NCI-H128 (cell line): Measurements from ENCODE around the gene LDLRAD2.
"Not testable (repeated sequence)": the region's sequence is repeated elsewhere in the genome, so short reads cannot be mapped to it uniquely, and the experiment has no call there.

Source experiments
- DNase-seq: peaks from one replicate; lab custom pipeline; 2025; ENCODE audit not compliant: unreplicated experiment; lab: John Stamatoyannopoulos, UW

The LDLRAD2 gene

DNA sequence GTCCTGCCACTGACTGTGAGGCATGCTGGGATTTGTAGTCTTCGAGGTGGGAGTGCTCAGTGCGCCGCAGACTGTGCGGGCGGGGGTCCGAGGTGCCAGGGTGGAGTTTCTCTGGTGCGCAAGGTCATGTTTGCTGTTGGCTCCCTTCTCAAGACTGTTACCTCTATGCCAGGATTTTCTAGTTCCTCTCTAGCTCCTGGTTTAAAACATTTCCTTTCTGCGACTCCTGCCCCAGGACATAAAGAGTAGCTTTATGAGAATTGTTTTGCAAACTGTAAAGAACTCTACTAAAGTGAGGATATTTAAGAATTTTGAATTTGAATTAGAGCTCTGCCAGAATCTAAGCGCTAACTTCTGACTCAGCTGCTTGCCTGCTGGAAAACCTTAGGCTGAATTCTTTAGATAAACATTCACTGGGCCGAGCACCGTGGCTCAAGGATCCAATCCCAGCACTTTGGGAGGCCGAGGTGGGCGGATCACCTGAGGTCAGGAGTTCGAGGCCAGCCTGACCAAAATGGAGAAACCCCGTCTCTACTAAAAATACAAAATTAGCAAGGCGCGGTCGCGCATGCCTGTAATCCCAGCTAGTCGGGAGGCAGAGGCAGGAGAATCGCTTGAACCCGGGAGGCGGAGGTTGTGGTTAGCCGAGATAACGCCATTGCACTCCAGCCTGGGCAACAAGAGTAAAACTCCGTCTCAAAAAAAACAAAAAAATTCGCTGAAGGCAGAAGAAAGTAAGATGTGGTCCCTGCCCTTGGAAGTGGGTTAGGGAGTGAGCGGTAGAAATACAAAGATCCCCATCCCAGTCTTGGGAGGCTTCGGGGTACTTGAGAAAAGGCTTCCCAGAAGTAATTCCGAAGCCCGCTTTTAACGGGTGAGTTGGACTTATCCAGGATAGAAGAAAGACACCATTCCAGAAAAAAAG lies 28.1 kb upstream of the LDLRAD2 start:
- DNase-seq, result no peak

DNA sequence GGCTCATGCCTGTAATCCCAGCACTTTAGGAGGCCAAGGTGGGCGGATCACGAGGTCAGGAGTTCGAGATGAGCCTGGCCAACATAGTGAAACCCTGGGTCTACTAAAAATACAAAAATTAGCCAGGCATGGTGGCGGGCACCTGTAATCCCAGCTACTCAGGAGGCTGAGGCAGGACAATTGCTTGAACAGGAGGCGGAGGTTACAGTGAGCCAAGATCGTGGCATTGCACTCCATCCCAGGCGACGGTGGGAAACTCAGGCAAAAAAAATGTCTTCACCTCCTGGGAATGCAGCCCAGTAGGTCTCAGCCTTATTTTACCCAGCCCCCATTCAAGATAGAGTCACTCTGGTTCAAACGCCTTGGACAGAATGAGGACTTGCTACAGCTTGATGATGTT lies 26.3 kb upstream of the LDLRAD2 start:
- not testable (repeated sequence) for DNase-seq

DNA sequence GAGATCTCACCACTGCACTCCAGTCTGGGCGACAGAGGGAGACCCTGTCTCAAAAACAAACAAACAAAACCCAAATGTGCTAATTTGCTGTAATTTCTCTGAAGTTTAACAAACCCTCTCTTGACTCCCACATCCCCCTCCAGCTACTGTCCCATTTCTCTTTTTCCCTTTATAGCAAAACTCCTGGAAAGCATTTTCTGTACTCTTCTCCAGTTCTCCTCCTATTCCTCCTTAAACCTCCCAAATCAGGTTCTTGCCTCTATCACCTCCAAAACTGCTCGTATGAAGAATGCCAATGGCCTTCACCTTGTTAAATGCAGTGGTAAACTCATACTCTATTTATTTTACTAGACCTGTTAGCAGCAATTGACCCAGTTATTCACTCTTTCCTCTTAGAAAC lies 25.4 kb upstream of the LDLRAD2 start:
- DNase-seq, result no peak

DNA sequence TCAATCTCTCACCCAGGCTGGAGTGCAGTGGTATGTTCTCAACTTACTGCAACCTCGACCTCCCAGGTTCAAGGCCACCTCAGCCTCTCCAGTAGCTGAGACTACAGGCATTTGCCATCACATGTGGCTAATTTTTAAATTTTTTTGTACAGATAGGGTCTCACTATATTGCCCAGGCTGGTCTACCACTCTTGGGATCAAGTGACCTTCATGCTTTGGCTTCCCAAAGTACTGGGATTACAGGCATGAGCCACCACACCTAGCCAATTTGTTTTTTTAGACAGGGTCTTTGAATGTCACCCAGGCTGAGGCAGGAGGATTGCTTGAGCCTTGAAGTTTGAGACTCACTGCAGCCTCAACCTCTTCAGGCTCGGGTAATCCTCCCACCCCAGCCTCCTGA lies 19.0 kb upstream of the LDLRAD2 start:
- DNase-seq, result no peak

DNA sequence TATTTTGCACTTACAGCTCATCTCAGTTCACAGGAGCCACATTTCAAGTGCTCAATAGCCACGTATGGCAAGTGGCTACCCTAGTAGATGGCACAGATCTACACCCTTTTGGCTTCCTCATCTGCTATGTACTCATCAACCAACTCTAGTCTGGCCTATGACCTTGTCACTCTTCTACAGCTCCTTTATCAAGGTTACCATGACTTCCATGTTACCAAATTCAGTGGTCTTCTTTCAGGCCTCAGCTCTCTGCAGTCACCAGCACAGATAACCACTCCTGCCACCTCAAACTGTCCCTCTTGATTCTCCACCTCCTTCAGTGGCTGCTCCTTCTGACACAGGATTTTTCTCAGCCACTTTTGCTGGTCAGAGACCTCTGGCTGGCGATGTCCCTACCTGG lies 17.4 kb upstream of the LDLRAD2 start:
- no peak for DNase-seq

DNA sequence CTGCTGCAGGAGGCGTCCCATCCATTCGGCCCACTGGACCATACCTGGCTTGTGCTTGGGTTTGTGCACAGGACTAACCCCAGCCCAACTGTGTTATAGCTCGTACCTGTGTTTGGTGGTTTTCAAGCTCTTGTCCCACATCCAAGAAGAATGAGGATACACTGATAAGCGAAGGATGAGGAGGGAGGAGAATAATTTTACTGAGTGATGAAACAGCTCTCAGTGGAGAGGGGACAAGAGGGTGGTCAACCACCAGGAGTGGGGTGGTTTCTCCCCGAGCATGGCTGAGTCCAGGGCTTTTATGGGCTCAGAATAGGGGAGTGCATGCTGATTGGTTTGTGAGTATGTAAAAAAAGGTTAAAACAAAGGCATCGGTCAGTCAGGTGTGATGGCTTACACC lies 17.0 kb upstream of the LDLRAD2 start:
- DNase-seq, result no peak

DNA sequence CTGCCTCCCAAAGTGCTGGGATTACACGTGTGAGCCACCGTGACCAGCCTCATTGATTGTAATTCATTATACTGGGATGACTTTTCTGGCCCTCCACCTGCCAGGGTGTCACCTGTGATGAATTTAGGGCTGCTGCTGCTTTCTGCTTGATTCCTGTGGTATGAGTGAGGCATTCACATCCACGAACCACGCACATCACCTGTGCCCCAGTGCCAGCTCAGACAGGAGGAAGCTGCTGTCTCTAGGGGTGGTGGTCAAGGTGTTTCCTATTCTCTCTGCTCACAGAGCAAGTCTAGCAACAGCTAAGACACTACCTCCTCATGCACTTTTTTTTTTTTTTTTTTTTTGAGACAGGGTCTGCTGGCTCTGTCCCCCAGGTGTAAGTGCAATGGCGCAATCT lies 12.3 kb upstream of the LDLRAD2 start:
- DNase-seq, result no peak

DNA sequence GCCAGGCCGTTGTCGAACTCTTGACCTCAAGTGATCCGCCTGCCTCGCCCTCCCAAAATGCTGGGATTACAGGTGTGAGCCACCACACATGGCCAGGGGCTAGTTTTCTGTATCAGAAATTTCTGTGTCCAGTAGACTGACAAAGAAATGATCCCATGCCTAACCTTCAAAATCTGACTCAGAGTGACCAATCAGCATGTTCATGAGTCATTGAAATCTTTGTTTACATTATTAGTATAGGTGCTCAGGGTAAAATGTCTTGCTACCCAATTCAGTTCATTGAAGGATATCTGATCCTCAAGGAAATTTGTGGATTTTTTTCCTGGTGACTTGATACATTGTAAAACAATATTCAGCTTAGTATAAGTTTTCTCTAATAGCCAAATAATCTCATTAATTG lies 11.0 kb upstream of the LDLRAD2 start:
- DNase-seq, result no peak

DNA sequence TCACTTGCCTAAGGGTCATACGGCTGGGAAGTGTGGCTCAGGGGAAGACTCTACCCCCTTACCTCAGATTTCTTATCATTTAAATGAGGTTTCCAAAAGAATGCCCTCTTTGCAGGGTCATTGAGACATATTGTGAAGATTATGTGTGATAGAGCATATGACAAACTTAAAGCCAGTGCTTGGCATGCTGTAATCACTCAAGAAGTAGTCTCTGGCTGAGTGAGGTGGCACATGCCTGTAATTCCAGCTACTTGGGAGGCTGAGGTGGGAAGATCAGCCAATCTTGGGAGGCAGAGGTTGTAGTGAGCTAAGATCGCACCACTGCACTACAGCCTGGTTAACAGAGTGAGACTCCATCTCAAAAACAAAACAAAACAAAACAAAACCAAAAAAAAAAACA lies 7.5 kb upstream of the LDLRAD2 start:
- no peak for DNase-seq

DNA sequence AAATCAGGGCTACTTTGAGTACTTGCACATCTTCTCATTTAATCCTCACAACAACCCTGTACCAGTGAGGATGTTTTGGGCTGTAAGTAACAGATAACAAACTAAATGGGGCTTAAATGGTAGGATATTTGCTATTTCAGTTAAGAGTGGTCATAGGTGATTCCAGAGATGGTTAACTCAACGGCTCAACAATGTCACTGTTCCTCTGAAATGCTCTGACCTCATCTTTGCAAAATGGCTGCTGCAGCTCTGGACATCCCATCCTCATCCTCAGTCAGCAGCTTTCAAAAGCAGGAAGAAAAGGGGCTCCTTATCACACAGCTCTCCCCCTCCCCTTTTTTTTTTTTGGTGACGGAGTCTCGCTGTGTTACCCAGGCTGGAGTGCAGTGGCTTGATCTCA lies 1.5 kb downstream of the LDLRAD2 start:
- DNase-seq, result no peak

DNA sequence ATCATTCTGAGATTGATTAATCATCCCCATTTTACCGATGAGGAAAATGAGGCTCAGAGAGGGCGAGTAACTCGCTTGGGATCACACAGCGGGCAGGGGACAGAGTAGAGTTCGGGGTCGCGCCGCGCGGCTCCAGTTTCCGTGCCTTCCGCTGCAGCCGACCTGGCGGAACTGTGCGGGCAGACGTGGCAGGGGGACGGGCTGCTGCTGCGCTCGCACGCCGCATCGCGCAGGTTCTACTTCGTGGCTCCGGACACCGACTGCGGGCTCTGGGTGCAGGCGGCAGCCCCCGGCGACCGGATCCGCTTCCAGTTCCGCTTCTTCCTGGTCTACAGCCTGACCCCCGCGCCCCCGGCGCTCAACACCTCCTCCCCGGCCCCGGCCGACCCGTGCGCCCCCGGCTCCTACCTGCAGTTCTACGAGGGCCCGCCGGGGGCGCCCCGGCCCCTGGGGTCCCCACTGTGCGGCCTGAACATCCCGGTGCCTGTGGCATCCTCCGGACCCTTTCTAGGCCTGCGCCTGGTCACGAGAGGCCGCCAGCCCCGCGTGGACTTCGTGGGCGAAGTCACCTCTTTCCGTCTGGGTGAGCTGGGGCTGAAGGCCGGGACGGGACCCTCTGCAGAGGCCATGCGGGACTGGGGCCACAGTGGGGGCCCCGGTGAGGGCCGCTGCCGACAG lies 2.3 kb downstream of the LDLRAD2 start:
- DNase-seq, result no peak

DNA sequence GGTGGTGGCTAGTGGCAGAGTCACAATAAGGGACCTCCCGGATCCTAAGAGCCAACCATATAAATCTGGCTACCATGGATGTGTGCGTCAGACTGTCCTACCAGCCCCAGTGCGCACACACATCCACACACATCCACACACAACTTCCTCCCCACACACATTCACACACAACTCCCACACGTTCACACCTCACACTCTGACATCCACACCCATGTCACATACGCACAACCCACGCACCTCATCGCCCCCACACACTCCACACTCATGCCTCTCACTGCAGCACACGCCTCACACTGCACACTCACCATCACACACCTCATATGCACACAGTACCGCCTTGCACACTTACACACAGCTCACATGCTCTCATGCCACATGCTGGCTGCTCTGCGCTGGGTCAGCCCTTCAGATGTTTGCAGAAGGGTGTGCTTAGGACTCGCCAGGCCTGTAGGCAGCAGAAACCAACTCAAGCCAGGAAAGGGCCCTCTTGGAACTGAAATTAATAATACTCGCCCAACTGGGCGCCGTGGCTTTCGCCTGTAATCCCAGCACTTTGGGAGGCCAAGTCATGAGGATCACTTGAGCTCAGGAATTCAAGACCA lies 3.0 kb downstream of the LDLRAD2 start:
- no peak for DNase-seq

DNA sequence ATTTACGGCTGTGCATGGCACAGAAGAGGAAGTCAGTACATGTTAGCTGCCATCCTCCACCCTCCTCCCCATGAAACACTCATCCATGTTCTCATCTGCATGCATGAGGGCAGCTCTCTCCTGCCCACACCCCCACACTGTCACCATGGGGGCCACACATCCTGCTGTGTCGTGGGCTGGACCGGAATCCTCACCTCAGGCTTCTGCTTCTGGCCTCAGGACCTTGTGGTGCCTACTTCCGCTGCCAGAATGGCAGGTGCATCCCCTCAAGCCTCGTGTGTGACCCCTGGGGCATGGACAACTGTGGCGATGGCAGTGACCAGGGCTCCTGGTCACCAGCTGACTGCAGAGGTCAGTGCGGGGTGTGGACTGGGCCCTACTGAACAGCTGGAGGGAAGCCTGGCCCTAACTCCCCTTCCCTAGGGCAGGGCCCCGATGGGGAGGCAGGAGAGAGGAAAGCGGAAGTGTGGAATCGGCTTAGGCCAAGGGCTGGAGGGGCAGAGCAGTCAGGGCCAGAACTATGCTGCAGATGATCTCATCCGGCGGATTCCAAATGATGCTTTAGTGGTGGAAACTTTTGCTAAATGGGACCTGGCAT lies 3.8 kb downstream of the LDLRAD2 start:
- DNase-seq, result no peak

DNA sequence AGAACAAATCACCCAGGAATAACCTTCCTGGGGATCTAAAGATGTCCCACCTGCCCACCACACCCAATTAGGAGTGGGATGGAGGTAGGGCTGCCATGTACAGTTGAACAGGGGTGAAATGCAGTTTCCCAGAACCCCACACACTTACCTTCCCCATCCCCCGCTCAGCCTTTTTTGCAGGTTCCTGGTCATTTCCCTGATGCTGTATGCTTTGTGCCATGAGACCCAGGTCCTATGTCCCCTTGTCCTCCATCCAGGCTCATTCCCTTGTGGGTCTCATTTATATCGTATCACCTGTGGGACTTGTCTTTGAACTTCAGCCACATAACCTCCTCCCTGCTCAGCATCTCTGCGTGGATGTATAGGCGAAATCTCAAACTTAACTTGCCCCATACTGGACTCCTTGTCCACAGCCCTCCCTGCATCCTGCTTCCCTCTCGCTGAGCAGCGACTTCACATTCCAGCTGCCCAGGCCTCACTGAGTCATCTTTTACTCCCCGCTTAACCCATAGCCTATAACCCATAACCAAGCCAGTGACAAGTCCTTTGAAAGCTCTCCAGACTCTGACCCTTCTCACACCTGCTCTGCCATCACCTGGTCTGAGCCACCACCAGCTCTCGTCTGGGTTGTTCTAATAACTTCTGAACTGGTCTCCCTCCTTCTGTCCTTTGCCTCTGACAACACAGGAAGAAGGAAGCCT lies 4.7 kb downstream of the LDLRAD2 start:
- DNase-seq, result no peak

DNA sequence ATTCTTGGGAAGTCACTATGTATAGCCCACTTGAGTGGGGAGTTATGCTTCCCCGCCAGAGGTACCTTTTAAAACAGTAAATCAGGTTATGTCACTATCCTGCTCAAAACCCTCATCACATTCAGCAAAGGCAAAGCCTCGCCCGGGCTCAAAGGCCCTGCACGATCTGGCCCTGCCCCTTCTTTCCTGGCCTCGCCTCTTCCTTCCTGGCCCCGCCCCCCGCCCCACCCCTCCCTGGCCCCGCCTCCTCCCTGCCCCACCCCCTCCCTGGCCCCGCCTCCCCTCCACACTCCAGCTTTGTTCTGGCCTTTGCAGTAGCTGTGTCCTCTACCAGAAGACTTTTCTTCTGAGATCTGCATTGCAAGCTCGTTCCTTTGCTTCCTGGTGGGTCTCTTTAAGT lies 6.6 kb downstream of the LDLRAD2 start:
- DNase-seq, result no peak

DNA sequence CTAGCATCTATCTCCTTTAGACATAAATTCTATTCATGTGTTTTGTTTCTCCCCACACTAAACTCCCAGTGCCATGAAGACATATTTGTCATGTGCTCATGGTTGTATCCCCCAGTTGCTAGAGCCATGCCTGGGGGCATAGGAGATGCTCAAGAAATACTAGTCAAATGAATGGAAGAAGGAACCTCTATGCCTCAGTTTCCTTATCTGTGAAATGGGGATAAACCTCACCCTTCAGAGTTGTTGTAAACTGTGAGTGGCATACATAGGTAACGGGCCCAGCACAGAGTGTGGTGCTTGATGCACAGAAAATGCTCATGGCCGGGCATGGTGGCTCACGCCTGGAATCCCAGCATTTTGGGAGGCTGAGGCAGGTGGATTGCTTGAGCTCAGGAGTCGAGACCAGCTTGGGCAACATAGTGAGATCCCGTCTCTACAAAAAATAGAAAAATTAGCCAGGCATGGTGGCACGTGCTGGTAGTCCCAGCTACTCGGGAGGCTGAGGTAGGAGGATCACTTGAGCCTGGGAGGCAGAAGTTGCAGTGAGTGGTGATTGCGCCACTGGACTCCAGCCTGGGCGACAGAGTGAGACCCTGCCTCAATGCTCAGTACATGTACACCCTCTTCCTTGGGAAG lies 8.7 kb downstream of the LDLRAD2 start:
- DNase-seq, result no peak

DNA sequence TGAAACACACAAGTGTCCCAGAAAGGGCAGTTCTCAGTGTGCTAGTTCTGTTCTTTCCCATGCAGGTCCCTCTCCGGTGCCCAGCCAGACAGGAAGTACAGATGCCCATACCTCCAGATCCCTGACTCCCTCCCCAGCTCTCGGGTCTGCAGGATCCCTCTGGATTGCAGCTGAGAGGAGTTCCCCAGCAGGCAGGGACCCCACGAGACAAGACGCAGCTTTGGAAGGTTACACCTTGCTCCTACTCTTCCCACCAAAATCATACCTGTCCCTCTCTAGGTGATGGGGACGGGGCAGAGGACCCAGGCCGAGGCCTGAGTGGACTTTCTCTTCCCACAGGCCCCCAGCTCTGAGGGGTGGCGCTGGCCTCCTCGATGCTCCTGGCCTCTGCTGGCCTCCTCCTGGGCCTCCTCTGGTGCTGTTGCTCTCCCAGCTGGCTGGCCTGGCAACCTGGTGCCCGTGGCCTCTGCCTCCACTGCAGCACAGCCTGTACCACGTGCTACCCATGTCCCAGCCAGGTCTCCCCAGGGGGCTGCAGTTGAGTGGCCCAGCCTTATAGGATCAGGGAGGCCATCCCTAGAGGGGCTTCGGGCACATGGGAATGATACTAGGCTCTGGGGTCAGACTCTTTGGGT lies 9.4 kb downstream of the LDLRAD2 start:
- DNase-seq, result no peak

DNA sequence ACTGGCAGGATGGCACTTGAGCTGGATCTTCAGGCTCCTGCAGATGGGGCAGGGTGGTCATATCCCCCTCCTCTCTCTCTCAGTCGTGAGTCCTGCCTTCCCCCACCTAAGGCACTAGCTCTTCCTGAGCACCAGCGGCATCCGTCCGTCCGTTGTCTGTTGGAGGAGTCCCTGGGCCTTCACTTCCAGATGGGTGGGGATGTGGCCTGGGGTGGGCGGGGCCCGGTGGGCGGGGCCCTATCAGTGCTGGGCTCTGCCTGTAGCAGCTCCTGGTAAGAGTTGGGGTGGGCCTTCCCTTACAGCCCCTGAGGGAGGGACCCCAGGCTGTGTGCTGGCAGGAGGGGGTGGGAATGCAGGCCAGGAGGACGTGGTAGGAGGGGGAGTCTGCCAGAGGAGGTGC lies 10.3 kb downstream of the LDLRAD2 start:
- no peak for DNase-seq

DNA sequence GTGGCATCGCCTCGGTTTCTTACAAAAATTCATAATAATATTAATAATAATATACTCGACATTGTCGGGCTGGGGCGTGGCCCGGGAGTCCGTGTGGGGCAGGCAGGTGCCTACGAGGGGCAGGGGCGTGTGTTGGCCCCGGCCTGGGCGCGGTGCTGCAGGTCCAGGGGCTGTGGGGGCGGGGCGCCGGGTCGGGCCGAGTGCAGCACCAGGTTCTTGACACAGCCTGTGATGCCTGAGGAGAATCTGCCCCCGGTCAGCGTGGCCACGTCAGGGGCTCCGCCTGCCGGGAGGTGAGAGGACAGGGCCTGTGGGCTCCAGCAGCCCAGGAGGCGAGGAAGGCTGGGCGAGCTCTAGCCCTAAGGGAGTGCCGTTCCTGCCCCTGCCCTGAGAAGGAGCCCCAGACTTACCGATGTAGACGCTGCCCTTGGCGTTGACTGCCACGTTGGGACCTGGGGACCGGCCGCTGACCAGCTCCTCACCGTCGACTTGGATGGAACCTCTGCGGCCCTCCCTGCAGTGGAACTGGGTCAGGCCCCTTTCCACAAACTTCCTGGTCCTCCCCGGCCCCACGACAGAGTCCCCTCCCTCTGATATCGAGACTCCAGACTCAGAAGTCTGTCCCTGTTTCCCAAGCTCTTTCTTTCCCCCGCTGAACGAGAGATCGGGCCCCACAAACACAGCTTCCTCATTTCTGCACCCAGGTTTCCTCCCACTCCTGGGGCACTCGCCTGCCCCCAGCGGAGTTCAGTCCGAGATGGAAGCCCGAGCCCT lies 11.3 kb downstream of the LDLRAD2 start:
- DNase-seq, result no peak
